ENCODE results near the gene SLF2. TPM values are rescaled to one million over a fixed set of nuclear protein-coding genes. Genes with fewer than 3 reads are reported as not detected.

Gene SLF2
- total RNA-seq, 1 donor from 2014 or later, result 46.1 TPM

GRCh38 chr10:100983868-100984671 is 71.3 kb downstream of the SLF2 start:
- TF ChIP-seq CTCF (conservative IDR thresholded peaks at IDR 0.05), result no peak
- Mint-ChIP-seq H3K36me3 (peaks cover 9% of the 10 kb centered on the region), H3K27ac (peak overlapping the region; percentile 39), H3K4me1 (ENCODE audit: unreplicated experiment) (peaks cover 22% of the 10 kb centered on the region), H3K27me3 (no peaks in the 10 kb centered on the region), H3K4me3 (peak overlapping the region; percentile 39), H3K9me3 (no peaks in the 10 kb centered on the region)
- DNase-seq (ENCODE audit: extremely low spot score, unreplicated experiment), result no peak

- peaks cover 22% of the 10 kb centered on the region for H3K4me1 Mint-ChIP-seq (ENCODE audit: unreplicated experiment)
- no peaks in the 10 kb centered on the region for H3K9me3 Mint-ChIP-seq
- no peak for TF ChIP-seq CTCF (conservative IDR thresholded peaks at IDR 0.05)
- H3K4me3 Mint-ChIP-seq, result no peak overlapping the region
- no peaks in the 10 kb centered on the region for H3K27me3 Mint-ChIP-seq
- no peak overlapping the region for H3K27ac Mint-ChIP-seq
- peaks cover 9% of the 10 kb centered on the region for H3K36me3 Mint-ChIP-seq
- DNase-seq (ENCODE audit: extremely low spot score, unreplicated experiment), result no peak
Measured at GRCh38 chr10:100984672-100985177, 72.0 kb downstream of the SLF2 start.

DNA sequence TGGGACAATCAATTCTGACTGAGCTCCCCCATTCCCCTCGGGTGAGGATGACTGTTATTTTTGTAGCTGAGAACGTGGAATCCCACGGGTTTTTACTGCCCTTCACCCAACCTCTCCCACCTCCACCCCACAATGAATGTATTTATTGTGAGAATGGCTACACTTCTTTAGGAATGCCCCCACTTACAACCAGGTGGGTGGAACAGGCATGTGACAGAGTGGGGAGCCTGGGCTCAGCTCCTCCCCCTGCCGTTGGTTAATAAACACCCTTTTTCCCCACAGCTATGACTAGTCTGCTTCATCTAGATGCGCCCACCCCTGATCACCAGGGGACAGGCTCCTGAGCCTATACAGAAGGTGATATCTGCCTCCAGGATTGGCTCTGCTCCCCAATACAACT is 72.6 kb downstream of the SLF2 start:
- H3K27ac Mint-ChIP-seq, result no peak overlapping the region
- peaks cover 23% of the 10 kb centered on the region for H3K4me1 Mint-ChIP-seq (ENCODE audit: unreplicated experiment)

GRCh38 chr10:100986623-100986951 is 73.8 kb downstream of the SLF2 start:
- peaks cover 25% of the 10 kb centered on the region for H3K4me1 Mint-ChIP-seq (ENCODE audit: unreplicated experiment)
- H3K9me3 Mint-ChIP-seq, result no peaks in the 10 kb centered on the region
- H3K36me3 Mint-ChIP-seq, result peaks cover 20% of the 10 kb centered on the region
- peak overlapping the region; percentile 98 for H3K4me3 Mint-ChIP-seq
- no peak for DNase-seq (ENCODE audit: extremely low spot score, unreplicated experiment)
- H3K27ac Mint-ChIP-seq, result peak overlapping the region; percentile 92
- H3K27me3 Mint-ChIP-seq, result no peaks in the 10 kb centered on the region
- TF ChIP-seq CTCF (conservative IDR thresholded peaks at IDR 0.05), result no peak

More for the DNA sequence above, 72.6 kb downstream of the SLF2 start:
- no peak for TF ChIP-seq CTCF (conservative IDR thresholded peaks at IDR 0.05)
- Mint-ChIP-seq H3K9me3 (no peaks in the 10 kb centered on the region), H3K4me3 (peak overlapping the region; percentile 98), H3K27me3 (no peaks in the 10 kb centered on the region), H3K36me3 (peaks cover 10% of the 10 kb centered on the region)
- no peak for DNase-seq (ENCODE audit: extremely low spot score, unreplicated experiment)

DNA sequence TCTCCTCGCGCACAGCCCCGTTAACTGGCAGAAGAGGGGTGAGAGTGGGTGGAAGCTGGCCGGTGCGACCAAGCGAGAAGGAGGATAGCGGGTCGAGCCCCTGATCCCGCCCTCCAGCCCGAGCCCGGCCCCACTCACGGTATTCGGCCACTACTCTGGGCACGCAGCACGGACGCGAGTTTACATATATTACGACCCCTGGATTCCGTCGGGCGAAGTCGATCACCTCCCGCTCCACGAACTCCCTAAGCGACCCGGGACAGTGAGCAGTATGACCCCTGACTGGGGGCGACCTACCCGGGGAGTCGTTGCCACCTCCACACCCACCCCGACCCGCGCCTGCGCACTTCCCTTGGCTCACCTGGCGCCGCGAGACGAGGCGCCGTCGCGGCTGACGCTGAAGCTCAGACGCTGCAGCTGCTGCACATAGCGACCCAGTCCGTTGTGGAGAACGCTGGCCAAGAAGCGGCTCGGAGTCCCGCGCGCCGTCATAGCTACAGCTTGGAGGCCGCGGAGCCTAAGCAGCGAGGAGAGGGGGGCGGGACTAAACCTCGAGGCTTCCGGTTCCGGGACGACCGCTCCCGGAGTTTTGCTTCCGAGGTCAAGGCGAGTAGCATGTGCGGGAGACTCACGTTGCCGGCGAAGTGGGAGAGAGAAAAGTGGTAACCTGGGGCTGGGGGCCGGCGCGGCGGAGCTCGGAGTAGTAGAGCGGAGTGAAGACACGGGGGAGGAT is 74.4 kb downstream of the SLF2 start, which contains the start of the genes MRPL43 and TWNK:
TSS of gene MRPL43 (minus strand) at position 546 of the 733 bp plus-strand sequence. CDS start at position 492, 54 bp downstream.
TSS of gene TWNK (plus strand) at position 592 of the 733 bp plus-strand sequence. CDS start 668 bp downstream, outside the sequence.
- Mint-ChIP-seq H3K27ac (peak within 1 kb of the TSS; percentile 92), H3K36me3 (peaks cover 20% of the 10 kb centered on the region), H3K4me1 (ENCODE audit: unreplicated experiment) (peaks cover 25% of the 10 kb centered on the region), H3K4me3 (peak within 1 kb of the TSS; percentile 98), H3K27me3 (no peaks in the 10 kb centered on the region), H3K9me3 (no peaks in the 10 kb centered on the region)
- DNase-seq (ENCODE audit: extremely low spot score, unreplicated experiment), result peak; percentile 87
- TF ChIP-seq CTCF (conservative IDR thresholded peaks at IDR 0.05), result no peak

All from type B pancreatic cell (in vitro differentiated cells).